Left colon (tissue), 2 donors: ENCODE results near the gene TMEM88. TPM values are rescaled to one million over a fixed set of nuclear protein-coding genes. Genes with fewer than 3 reads are reported as not detected.

Experiments
- ATAC-seq: fragments of 200-7000 bp; cut with Tn5 transposase; one replicate; pipeline ENCODE4 v1.9.1; 2020; ENCODE audit warnings: mild to moderate bottlenecking, moderate library complexity
- DNase-seq, 2 donors: peaks; one replicate each; pipeline ENCODE4 v3.0.0-alpha.2; 2020
- intact Hi-C, 2 donors: fragments of 100-400 bp; cut with DNase I in 1 of 2; cut with micrococcal nuclease in 1 of 2; formaldehyde crosslinking; loops; one replicate each; pipeline versions ENCODE4 v1.11.2 to v1.14.0; 2022; cut with DNase I, micrococcal nuclease
- total RNA-seq, 2 donors: library from RNA; stranded (reverse); fragmentation: NEBNext Ultra II Directional; extraction: Animal tissue kit (Norgen Biotek cat#: 25700); gene quantifications; one replicate each; pipeline ENCODE4 v1.2.1, GENCODE V29; 2021
- donor health status: DM: no; HTN: no; CAD: no.
- donor health status: DM: yes; HTN: yes; CAD: no.

The TMEM88 gene
- total RNA-seq, 2 donors from 2014 or later, result 3.8 to 6.1 TPM

- DNase-seq (peak in 1 of 2 donors; percentile 17), ATAC-seq (no peak)
- intact Hi-C loops, result no loop called here
These were observed 23.6 kb upstream of the TMEM88 start for GRCh38 chr17:7831233-7831632.

DNA sequence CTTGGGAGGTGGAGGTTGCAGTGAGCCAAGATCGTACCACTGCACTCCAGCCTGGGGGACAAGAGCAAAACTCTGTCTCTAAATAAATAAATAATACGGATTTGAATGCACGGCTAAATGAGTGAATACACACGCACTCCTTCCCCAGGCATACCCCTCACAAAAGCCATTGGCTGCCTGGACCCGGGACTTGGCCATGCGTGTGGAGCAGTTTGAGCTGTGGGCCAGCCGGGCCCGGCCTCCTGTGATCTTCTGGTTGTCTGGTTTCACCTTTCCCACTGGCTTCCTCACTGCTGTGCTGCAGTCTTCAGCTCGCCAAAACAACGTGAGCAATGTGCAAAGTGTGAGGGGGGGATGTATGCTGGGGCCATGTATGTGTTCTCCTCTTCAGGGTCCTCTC, 22.4 kb upstream of the TMEM88 start:
- intact Hi-C loops, result no loop called here
- DNase-seq (no peak), ATAC-seq (no peak)

DNA sequence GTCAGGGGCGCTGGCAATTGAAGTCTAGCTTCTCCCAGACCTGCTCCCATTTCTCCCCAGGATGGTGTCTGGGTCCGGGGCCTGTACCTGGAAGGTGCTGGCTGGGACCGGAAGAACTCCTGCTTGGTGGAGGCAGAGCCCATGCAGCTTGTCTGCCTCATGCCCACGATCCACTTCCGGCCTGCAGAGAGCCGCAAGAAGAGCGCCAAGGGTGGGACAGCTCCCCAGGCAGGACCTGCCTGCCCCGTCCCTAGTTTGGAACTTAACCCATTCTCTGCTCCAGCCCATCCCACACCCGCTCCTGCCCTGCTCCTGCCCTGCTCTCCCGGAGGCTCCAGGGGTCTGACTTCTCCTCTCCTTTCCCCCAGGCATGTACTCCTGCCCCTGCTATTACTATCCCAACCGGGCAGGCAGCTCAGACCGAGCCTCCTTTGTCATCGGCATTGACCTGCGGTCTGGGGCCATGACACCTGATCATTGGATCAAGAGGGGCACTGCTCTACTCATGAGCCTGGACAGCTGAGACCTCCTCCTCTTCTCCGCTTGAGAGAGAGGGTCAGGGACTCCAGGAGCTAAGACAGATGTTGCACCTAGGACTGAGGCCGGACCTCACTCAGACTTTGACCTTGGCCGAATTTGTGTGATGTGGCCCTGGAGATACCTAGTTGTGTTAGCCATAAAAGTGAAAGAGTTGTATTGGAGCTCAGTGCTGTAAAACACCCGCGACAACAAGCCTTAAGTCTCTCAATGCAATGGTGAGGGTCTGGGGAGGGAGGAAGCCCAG, 21.7 kb upstream of the TMEM88 start:
- DNase-seq (peak in 1 of 2 donors; percentile 32), ATAC-seq (no peak)
- intact Hi-C loops, result no loop called here

DNA sequence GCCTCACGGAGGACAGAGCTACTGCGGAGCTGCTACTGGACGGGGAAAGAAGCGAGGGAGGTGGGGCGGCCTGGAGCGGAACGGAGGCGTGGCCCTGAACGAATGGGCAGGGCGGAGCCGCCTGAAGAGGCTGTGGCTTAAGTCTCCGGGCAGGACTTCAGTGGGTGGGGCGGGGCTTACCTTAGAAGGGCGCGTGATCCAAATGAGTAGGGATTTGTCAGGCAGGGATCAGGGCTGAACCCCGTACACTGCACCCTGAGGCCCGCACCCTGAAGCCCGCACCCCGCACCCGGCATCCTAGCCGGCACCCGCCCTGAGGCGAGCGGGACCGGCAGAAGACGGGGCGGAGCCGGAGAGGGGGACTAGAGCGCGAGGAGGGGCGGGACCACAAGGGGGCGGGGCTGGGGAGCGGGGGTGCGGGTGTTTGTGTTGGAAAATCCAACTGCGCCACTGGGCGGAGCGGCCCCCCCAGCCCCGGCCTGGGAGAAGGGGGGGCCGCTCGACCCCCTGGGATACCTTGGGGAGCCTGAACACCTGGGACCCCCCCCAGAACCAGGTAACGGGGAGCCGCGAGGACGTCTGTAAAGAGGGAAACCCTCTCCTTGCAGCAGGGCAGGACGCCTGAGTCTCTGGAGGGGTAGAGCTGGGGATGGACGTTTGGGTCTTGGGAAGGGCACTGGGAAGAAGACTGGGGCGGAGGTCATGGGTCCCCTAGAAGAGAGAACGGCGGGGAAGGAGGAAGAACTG, 20.9 kb upstream of the TMEM88 start, which contains the start of gene KDM6B:
Gene KDM6B (plus strand): TSS at position 423 of the 747 bp plus-strand sequence. CDS start 11,338 bp downstream, outside the sequence.
- DNase-seq, result peak; percentile 96 to 97
- ATAC-seq, result peak; percentile 51
- intact Hi-C loops, result no loop called here

- intact Hi-C loops, result no loop called here
- peak; percentile 76 to 84 for DNase-seq
- peak; percentile 15 for ATAC-seq
These were observed 20.3 kb upstream of the TMEM88 start for GRCh38 chr17:7834542-7834956.

DNA sequence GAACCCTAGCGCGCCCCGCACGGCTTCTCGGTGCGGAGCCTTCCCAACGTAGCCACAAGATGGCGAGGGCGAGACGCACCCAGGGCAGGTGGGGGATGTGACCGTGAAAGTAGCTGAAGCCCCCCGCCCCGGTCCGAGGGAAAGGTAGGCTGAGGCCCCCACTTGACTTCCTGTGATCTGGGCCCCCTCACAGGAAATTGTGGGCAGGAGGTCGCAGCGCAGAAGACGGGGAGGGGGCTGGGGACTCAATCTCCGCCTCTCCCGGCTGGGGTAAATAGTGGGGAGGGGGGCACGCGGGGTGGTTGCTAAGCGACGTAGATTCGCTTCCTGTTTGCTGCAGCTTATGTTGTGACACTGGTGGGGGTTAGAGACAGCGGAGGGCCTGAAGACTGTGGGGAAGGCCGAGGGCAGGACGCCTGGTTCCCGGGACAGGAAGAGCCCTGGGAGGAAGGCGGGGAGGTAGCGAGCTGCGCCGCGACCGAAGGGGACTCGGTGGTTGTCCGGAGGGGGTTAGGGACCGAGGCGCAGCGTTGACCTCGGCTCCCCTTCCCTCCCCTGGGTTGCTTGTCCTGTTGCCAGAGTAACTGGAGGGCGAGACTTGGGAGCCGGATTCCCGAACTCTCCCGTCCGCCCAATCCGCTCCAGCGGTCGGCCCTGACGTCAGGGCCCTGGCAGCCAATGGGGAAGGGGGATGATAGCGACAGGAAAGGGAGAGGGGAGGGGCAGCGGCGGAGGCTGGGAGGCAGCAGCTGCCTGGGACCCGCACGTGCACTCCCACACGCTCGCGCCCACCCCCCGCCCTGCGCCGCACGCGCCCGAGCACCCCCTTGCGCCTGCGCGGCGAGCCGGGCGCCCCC, 19.7 kb upstream of the TMEM88 start:
- peak; percentile 94 to 98 for DNase-seq
- intact Hi-C loops, result no loop called here
- peak; percentile 55 for ATAC-seq

GRCh38 chr17:7835814-7836595, 18.9 kb upstream of the TMEM88 start:
- DNase-seq (peak; percentile 82 to 84), ATAC-seq (peak; percentile 36)
- intact Hi-C loops, result no loop called here

GRCh38 chr17:7836596-7837407, 18.1 kb upstream of the TMEM88 start:
- DNase-seq, result peak; percentile 97 to 98
- intact Hi-C loops, result no loop called here
- ATAC-seq, result peak; percentile 58

DNA sequence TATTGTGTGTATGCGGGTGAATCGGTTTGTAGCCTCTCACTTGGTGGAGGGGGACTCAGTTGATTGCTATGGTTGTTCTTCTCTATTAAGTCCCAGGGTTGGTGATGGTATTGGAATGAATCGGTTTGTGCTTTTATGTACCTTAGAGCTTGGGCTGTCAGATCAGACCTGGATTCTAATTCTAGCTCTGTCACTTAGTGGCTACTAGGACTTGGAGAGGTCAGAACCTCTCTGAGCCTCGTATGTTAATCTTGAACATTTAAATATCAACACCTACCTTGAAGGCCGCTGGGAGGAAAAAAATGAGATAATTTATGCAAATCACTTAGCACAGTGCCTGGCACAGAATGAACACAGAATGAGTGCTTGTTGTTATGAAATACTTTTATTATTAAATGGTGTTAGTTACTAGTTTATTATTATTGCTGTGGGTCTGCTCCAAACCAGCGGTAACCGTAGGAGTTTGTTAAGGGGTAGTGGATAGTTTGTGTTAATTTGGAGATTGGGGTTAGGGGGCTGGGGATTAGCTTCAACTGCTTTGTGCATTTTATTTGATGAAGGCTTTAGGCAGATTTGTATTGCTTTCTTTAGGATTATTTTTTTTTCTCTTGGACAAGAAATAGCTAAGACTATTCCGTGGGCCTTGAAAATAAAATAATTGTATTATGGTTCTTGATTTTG, 17.3 kb upstream of the TMEM88 start:
- ATAC-seq (no peak), DNase-seq (no peak)
- intact Hi-C loops, result no loop called here

DNA sequence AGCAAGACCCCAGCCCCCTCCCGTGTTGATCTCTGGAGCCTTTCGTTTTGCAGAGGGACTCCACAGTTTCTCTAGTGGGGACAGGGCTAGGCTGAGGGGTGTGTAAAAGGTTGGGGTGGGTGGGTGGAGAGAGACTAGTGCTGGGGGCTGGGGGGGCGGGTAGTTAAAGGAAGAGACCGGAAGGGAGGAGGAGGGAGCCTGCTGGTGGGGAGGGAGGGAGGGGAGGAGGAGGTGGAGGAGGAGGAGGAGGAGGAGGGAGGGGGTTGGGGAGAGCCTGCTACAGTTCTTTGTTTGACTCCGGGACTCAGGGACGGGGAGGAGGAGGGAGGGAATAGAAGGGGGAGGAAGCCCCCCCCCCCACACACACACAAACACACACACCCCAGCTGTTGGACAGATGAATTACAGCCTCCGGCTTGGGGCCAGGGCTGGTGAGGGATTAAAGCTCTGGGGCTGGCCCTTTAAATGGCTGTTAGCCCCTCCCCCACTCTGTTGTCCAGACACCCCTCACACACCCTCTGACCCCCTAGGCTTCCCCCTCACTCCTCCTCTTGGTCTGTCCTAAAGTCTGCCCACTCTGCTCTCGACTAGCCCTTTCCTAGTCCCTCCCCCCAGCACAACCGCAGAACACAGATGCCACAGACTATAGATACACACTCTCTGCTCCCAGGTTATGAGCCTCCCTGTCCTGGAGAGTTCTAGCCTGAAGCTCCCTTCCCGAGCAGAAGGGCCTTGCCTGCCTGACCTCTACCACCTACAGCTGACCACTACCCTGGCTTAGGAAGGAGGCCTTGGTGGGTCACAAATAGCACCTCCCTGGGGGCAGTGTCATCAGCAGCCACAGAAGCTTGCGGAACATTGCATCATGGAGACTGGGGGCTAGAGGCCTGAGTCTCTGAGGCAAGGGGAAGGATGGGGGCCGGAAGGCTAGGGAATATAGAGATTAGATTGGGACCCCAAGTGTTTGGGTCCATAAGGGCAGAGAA, 16.5 kb upstream of the TMEM88 start:
- intact Hi-C loops, result no loop called here
- no peak for ATAC-seq
- DNase-seq, result peak; percentile 65 to 79

- intact Hi-C loops, result no loop called here
- DNase-seq, result peak; percentile 85 to 93
- peak; percentile 21 for ATAC-seq
These were observed 15.5 kb upstream of the TMEM88 start for GRCh38 chr17:7839190-7839875.

- no peak for ATAC-seq
- DNase-seq, result peak in 1 of 2 donors; percentile 18
- intact Hi-C loops, result no loop called here
These were observed 15.0 kb upstream of the TMEM88 start for GRCh38 chr17:7839876-7840261.

DNA sequence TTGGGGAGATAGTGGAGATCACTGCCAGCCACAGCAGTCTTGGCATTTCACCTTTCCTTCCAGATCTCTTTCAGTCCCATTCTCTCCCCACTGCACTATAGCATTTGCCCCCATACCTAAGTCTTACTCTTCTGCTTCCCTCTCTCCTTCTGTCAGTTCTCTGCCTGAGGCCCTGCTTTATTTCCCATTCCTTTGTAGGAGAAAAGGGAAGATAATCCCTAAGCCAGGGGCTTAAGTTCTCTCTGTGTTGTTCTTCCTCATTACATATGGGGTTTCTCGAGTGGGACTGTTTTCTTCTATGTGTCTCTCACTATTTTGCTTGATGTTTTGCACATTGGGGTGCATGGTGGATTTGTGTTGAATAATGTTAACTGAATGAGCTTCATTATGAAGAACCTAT, 14.4 kb upstream of the TMEM88 start:
- ATAC-seq, result no peak
- DNase-seq, result no peak
- intact Hi-C loops, result no loop called here

DNA sequence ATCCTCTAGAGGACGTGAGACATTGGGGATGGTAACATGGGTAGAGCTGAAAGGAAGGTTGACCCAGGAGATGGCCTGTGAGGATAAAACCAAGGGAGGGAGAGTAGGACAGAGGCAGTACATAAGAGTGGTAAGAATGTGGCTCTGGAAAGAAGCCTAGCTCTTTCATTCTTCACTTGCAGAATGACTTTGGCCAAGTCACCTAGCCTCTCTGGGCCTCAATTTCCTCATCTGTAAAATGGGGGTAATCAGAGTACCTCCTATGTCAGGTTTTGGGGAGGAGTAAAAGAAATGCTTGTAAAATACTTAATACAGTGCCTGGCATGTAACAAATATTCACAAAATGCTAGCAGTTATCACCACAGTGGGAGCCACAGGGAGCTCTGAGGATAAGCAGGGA, 14.0 kb upstream of the TMEM88 start:
- ATAC-seq (no peak), DNase-seq (no peak)
- intact Hi-C loops, result no loop called here

DNA sequence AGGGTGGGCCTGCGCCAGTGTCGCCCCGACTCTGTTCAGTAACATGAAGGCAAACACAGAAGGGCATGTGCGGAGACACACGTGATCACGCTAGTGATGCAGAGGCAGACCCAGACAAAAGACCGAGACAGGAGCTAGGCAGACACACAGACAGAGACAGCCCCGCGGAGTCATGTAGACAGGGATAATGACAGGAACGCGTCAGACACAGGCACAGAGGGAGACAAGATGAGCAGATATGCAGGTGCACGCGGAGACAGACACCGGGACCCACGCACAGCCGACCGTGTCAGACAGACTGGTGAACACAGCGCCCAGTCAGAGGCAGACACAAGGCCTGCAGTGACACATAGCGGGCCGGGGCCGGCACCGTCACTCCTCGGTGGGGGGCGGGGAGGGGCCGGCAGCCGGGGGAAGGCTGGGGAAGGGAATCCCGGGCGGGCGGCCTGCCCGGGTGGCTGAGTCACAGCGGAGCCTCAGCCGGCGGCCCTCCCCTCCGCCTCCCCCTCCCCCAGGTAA, 13.4 kb upstream of the TMEM88 start:
- intact Hi-C loops, result no loop called here
- DNase-seq (peak; percentile 84 to 88), ATAC-seq (peak; percentile 4)
